OCI-LY1 (cell line): ENCODE data around the gene LNPEP.

Experiments used
- H2AFZ ChIP-seq: fragments of 200-600 bp; sonication (generic), shearing (Covaris generic); 2 replicates; pipeline ENCODE4 v1.6.0; 2014; ENCODE audit warnings: antibody characterized with exemption, mild to moderate bottlenecking, low read length
- H3F3A ChIP-seq: fragments of 200-600 bp; sonication (generic), shearing (Covaris generic); 2 replicates; pipeline ENCODE4 v1.6.0; 2014; ENCODE audit warnings: mild to moderate bottlenecking, antibody characterized with exemption, low read length, moderate library complexity; ENCODE audit not compliant: insufficient read depth
- H3K27ac ChIP-seq: fragments of 200-600 bp; sonication (generic); 2 replicates; pipeline ENCODE4 v1.5.1; 2014; ENCODE audit warnings: low read length, mixed run types, mild to moderate bottlenecking, low read depth; ENCODE audit not compliant: poor library complexity, severe bottlenecking
- H3K27me3 ChIP-seq: fragments of 200-600 bp; sonication (generic); 2 replicates; pipeline ENCODE4 v1.6.0; 2014; ENCODE audit warnings: antibody characterized with exemption, mild to moderate bottlenecking, low read length, moderate library complexity; ENCODE audit not compliant: insufficient read depth
- H3K36me3 ChIP-seq: fragments of 200-600 bp; sonication (generic); 2 replicates; pipeline ENCODE4 v1.6.1; 2014; ENCODE audit warnings: mild to moderate bottlenecking, antibody characterized with exemption, low read length, moderate library complexity, mixed read lengths; ENCODE audit not compliant: insufficient read depth
- H3K4me1 ChIP-seq: fragments of 200-600 bp; sonication (generic); 2 replicates; pipeline ENCODE4 v1.5.1; 2014; ENCODE audit warnings: mild to moderate bottlenecking, low read length, moderate library complexity; ENCODE audit not compliant: insufficient read depth, severe bottlenecking
- H3K4me2 ChIP-seq: fragments of 200-600 bp; sonication (generic), shearing (Covaris generic); 2 replicates; pipeline ENCODE4 v1.6.1; 2014; ENCODE audit warnings: low read length
- H3K4me3 ChIP-seq: fragments of 200-600 bp; sonication (generic); 2 replicates; pipeline ENCODE4 v1.5.1; 2014; ENCODE audit warnings: low read length, low read depth, mild to moderate bottlenecking, mixed read lengths; ENCODE audit not compliant: poor library complexity, severe bottlenecking
- H3K79me2 ChIP-seq: fragments of 200-600 bp; shearing (Covaris generic); 2 replicates; pipeline ENCODE4 v1.6.1; 2016; ENCODE audit warnings: mixed run types, low read length, mixed read lengths; ENCODE audit not compliant: insufficient read depth
- H3K9ac ChIP-seq: fragments of 200-600 bp; sonication (generic), shearing (Covaris generic); 2 replicates; pipeline ENCODE4 v1.6.1; 2014; ENCODE audit warnings: mild to moderate bottlenecking, low read length, mixed read lengths
- H3K9me2 ChIP-seq: fragments of 200-600 bp; sonication (generic), shearing (Covaris generic); 2 replicates; pipeline ENCODE4 v1.6.1; 2014; ENCODE audit warnings: low read depth, mild to moderate bottlenecking, low read length, mixed read lengths
- H3K9me3 ChIP-seq: fragments of 200-600 bp; shearing (Covaris generic); 2 replicates; pipeline ENCODE4 v1.6.1; 2014; ENCODE audit warnings: low read length, mixed read lengths
- H4K20me1 ChIP-seq: fragments of 200-600 bp; sonication (generic), shearing (Covaris generic); 2 replicates; pipeline ENCODE4 v1.6.0; 2016; ENCODE audit warnings: mild to moderate bottlenecking, low read length; ENCODE audit not compliant: insufficient read depth
- EZH2 ChIP-seq: fragments of 200-600 bp; sonication (generic), shearing (Covaris generic); IDR thresholded peaks from 2 replicates; pipeline ENCODE4 v1.8.0; 2017; ENCODE audit warnings: borderline replicate concordance, mixed run types, mild to moderate bottlenecking, antibody characterized with exemption, low read length, moderate library complexity, mixed read lengths
- TF ChIP-seq, protein P1 (sequence below): fragments of 200-600 bp; sonication (generic), shearing (Covaris generic); IDR thresholded peaks from 2 replicates; pipeline ENCODE4 v1.5.1; 2017; ENCODE audit warnings: mild to moderate bottlenecking, antibody characterized with exemption, low read length, moderate library complexity, mixed read lengths

The LNPEP gene

DNA sequence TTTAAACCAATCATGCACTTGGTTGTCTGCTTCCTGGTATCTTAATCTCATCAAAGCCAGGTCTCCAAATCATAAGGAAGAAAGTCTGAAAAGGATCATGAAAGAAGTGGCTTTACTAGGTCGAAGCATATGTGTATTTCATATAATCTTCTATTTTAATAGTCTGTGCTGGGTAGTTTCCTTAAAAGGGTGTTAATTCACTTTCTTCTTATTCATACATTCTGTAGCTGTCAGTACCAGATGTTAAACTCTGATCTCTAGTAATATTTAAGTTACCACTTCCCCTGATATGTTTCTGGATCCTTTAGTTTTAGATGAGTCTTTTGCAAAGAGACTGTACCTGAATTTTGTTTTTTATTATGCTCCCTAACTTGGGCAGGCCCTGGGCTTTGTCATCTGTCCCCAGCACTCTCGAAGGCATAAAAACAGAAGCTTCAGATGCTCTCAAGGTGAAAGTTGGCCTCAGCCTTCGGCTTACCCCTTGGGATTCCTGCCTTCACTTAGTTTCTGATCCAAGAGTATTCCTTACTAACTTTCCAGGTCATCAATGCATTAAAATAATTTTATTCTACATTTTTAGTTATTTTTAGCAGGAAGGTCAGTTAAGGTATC, 15.0 kb upstream of the LNPEP start:
- peaks cover 7% of the 10 kb centered on the region; the same call in 1 of the 2 replicates for H3F3A ChIP-seq
- peaks cover 26% of the 10 kb centered on the region for H3K36me3 ChIP-seq
- TF ChIP-seq, protein P1, sequence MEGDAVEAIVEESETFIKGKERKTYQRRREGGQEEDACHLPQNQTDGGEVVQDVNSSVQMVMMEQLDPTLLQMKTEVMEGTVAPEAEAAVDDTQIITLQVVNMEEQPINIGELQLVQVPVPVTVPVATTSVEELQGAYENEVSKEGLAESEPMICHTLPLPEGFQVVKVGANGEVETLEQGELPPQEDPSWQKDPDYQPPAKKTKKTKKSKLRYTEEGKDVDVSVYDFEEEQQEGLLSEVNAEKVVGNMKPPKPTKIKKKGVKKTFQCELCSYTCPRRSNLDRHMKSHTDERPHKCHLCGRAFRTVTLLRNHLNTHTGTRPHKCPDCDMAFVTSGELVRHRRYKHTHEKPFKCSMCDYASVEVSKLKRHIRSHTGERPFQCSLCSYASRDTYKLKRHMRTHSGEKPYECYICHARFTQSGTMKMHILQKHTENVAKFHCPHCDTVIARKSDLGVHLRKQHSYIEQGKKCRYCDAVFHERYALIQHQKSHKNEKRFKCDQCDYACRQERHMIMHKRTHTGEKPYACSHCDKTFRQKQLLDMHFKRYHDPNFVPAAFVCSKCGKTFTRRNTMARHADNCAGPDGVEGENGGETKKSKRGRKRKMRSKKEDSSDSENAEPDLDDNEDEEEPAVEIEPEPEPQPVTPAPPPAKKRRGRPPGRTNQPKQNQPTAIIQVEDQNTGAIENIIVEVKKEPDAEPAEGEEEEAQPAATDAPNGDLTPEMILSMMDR: no peak
- TF ChIP-seq EZH2: no peak
- H2AFZ ChIP-seq: no peak overlapping the region
- no peaks in the 10 kb centered on the region for H3K27me3 ChIP-seq
- peaks cover 57% of the 10 kb centered on the region for H3K4me1 ChIP-seq
- no peaks in the 10 kb centered on the region for H3K9me2 ChIP-seq
- H3K27ac ChIP-seq: peak overlapping the region; percentile 88
- no peak overlapping the region for H3K4me3 ChIP-seq
- H3K79me2 ChIP-seq: no peaks in the 10 kb centered on the region
- H3K9me3 ChIP-seq: no peaks in the 10 kb centered on the region
- no peaks in the 10 kb centered on the region for H4K20me1 ChIP-seq
- peak overlapping the region; percentile 71; the same call in 1 of the 2 replicates for H3K4me2 ChIP-seq
- H3K9ac ChIP-seq: peak overlapping the region; percentile 58

DNA sequence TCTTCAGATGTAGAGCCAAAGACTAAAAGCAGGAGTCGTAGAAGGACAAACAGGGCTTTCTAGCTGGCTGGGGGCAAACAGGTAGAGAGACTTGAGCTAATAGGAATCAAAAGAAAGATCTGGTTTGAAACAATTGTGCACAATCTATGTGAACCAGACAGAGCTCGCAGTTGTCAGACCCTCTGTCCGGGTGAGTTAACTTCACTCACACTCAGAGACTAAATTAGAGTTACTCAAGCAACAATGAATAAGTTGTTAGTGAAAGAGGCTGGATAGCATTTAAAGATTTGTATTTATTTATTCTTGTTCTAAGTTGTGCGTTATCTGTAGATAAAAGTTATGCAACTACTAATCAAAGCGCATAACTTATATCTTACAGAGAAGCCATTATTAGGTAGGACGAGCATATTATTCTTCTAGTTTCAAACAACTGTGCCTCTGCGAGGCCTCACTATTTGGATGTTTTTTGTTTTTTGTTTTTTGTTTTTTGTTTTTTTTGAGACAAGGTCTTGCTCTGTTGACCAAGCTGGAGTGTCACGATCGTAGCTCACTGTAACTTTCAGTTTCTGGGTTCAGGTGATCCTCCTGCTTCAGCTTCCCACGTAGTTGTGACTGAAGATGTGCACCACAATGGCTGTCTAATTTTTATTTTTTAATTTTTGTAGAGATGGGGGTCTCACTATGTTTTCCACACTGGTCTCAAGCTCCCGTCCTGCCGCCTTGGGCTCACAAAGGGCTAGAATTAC, 13.2 kb upstream of the LNPEP start:
- H3K79me2 ChIP-seq: no peaks in the 10 kb centered on the region
- peak overlapping the region; percentile 36; the same call in 1 of the 2 replicates for H2AFZ ChIP-seq
- H3F3A ChIP-seq: peaks cover 7% of the 10 kb centered on the region; the same call in 1 of the 2 replicates
- peaks cover 62% of the 10 kb centered on the region for H3K4me1 ChIP-seq
- peak overlapping the region; percentile 44 for H3K4me3 ChIP-seq
- H3K36me3 ChIP-seq: peaks cover 8% of the 10 kb centered on the region
- H3K9me2 ChIP-seq: no peaks in the 10 kb centered on the region
- peak overlapping the region; percentile 58 for H3K9ac ChIP-seq
- peak overlapping the region; percentile 88 for H3K27ac ChIP-seq
- H4K20me1 ChIP-seq: no peaks in the 10 kb centered on the region
- H3K9me3 ChIP-seq: no peaks in the 10 kb centered on the region
- peak overlapping the region; percentile 71 for H3K4me2 ChIP-seq
- TF ChIP-seq EZH2: no peak
- TF ChIP-seq, protein P1: no peak
- no peaks in the 10 kb centered on the region for H3K27me3 ChIP-seq

DNA sequence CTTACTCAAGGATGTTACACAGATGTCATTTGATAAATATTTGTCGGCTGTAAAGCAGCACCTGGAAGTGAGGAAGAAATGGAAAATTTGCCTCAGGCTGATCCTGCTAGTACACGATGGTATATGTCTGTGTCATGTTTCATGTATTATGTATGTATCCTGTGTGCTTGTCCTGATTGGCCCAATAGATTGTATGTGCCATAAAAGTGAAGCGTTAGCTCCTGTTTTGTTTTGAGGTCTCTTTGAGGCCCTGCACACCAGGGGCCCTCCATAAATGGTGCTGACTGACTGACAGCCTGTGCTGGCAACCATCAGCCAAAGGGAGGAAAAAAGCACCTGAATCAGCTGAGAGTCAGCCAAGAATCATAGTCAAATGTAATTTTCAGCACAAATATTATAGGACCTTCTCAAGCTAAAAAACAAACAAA, 11.8 kb upstream of the LNPEP start:
- TF ChIP-seq EZH2: no peak
- TF ChIP-seq, protein P1: no peak
- peak overlapping the region; percentile 58 for H3K9ac ChIP-seq
- no peaks in the 10 kb centered on the region for H4K20me1 ChIP-seq
- no peaks in the 10 kb centered on the region for H3K9me3 ChIP-seq
- H3K4me3 ChIP-seq: peak overlapping the region; percentile 44
- H3F3A ChIP-seq: peaks cover 13% of the 10 kb centered on the region; the same call in 1 of the 2 replicates
- no peak overlapping the region for H2AFZ ChIP-seq
- no peaks in the 10 kb centered on the region for H3K27me3 ChIP-seq
- no peaks in the 10 kb centered on the region for H3K9me2 ChIP-seq
- no peaks in the 10 kb centered on the region for H3K36me3 ChIP-seq
- peaks cover 73% of the 10 kb centered on the region for H3K4me1 ChIP-seq
- H3K27ac ChIP-seq: peak overlapping the region; percentile 88
- H3K79me2 ChIP-seq: no peaks in the 10 kb centered on the region
- peak overlapping the region; percentile 71 for H3K4me2 ChIP-seq
